ENCODE measurements around the gene MDH2. TPM values are rescaled to one million over a fixed set of nuclear protein-coding genes. Genes with fewer than 3 reads are reported as not detected.

The MDH2 gene
- total RNA-seq, 2 donors from 2014 or later, result 73.6 to 77.0 TPM

Other genes with a start within 250 kb of the MDH2 start
- gene CCL24, start 234.3 kb upstream of the MDH2 start, total RNA-seq, result not detected
- gene RHBDD2, start 169.1 kb upstream of the MDH2 start, total RNA-seq, result 100 to 1,000 TPM; 136 to 140 TPM
- 10 to 100 TPM; 48.7 to 51.0 TPM for gene POR, start 133.0 kb upstream of the MDH2 start, total RNA-seq
- 10 to 100 TPM; 21.7 to 27.0 TPM for gene TMEM120A, start 53.5 kb upstream of the MDH2 start, total RNA-seq
- gene STYXL1, start 106 bp upstream of the MDH2 start, total RNA-seq, result 10 to 100 TPM in 1 of 2 donors, 1 to 10 TPM in 1; 9.0 to 16.5 TPM
- gene SRRM3, start 153.8 kb downstream of the MDH2 start, total RNA-seq, result not detected